ENCODE data around the gene BCAS1. TPM values are rescaled to one million over a fixed set of nuclear protein-coding genes. Genes with fewer than 3 reads are reported as not detected.

The BCAS1 gene
- total and polyA plus RNA-seq, 2 donors (not counting 3 experiments of a cell fraction or from before 2014, with no cell fraction given), result not detected

- Histone ChIP-seq H3K9ac (replicated peaks; ENCODE audit: extremely low read depth, insufficient read depth, low read length) (no peak overlapping the region), H3K9me3 (replicated peaks; ENCODE audit: control insufficient read depth, insufficient read depth, low read length) (no peaks in the 10 kb centered on the region), H3K27ac (ENCODE audit: insufficient read depth, low read depth, low read length) (no peak overlapping the region), H3K4me1 (ENCODE audit: control insufficient read depth, extremely low read depth, insufficient read depth, low read length) (no peaks in the 10 kb centered on the region), H3K4me2 (ENCODE audit: insufficient read depth, low read length) (no peak overlapping the region), H3K27me3 (ENCODE audit: control insufficient read depth in 2 of 2, insufficient read depth in 2 of 2, low read length in 2 of 2) (no peaks in the 10 kb centered on the region), H2AFZ (ENCODE audit: low read depth, low read length) (no peak overlapping the region), H4K20me1 (replicated peaks; ENCODE audit: control insufficient read depth, extremely low read depth, insufficient read depth, low read length) (no peaks in the 10 kb centered on the region), H3K79me2 (ENCODE audit: control insufficient read depth, insufficient read depth, low read length) (no peaks in the 10 kb centered on the region), H3K36me3 (ENCODE audit: control insufficient read depth in 2 of 2, extremely low read depth in 1 of 2, insufficient read depth in 2 of 2, low read length in 2 of 2) (no peaks in the 10 kb centered on the region), H3K4me3 (replicated peaks in 1 of 3; ENCODE audit: insufficient read depth in 1 of 3, low read depth in 1 of 3, low read length in 3 of 3) (no peak overlapping the region), H3K9me1 (replicated peaks; ENCODE audit: control insufficient read depth, extremely low read depth, insufficient read depth, low read length) (no peaks in the 10 kb centered on the region)
- intact Hi-C loops (cut with micrococcal nuclease), result no loop called here
- no TSS peak for BruUV-seq (replicated peaks)
- DNase-seq (ENCODE audit: low read depth, low spot score), result no peak
- no peak for TF ChIP-seq CTCF (IDR thresholded peaks at IDR 0.05; ENCODE audit: extremely low read depth in 1 of 2, insufficient read depth in 1 of 2, low read depth in 1 of 2, low read length in 2 of 2)
- TF ChIP-seq, protein P1, sequence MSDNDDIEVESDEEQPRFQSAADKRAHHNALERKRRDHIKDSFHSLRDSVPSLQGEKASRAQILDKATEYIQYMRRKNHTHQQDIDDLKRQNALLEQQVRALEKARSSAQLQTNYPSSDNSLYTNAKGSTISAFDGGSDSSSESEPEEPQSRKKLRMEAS (IDR thresholded peaks at IDR 0.05; ENCODE audit: insufficient read depth, insufficient read length), result no peak
- TF ChIP-seq POLR2AphosphoS5 (IDR thresholded peaks at IDR 0.05; ENCODE audit: insufficient read depth, low read depth, low read length), result no peak
- no peak for TF ChIP-seq EZH2 (IDR thresholded peaks at IDR 0.05; ENCODE audit: borderline replicate concordance, low read depth, low read length, severe bottlenecking)
- no peak for TF ChIP-seq GATA2 (IDR thresholded peaks at IDR 0.05; ENCODE audit: insufficient read depth, insufficient read length, low read depth, low read length)
- no peak for TF ChIP-seq FOS (IDR thresholded peaks at IDR 0.05; ENCODE audit: borderline replicate concordance, insufficient read depth, low read length)
- CTCF ChIA-PET, result interaction anchor here (1.0 to 1.3 kb wide), 2 partner anchors 9 to 15 kb away, joined by 4 to 5 read pairs; no protein-coding TSS in a partner anchor
- dilution Hi-C loops (cut with MboI; ENCODE audit: extremely low pct_ligation_motif_present, low sequenced_read_pairs), result no loop called here
- POLR2A ChIA-PET, result no interaction called here
- FAIRE-seq, result no peak
Observed at GRCh38 chr20:54118220-54119001, 48.0 kb upstream of the BCAS1 start.
